Vagina (tissue), 2 donors: ENCODE measurements around the gene ZNF765. TPM values are rescaled to one million over a fixed set of nuclear protein-coding genes. Genes with fewer than 3 reads are reported as not detected.
A peak's percentile ranks its signal among the peaks of the same experiment; 100 is the strongest.
"Not testable (repeated sequence)": the region's sequence is repeated elsewhere in the genome, so short reads cannot be mapped to it uniquely, and the experiment has no call there.

Experiments
- DNase-seq, 2 donors: peaks; one replicate each; pipeline ENCODE4 v3.0.0-alpha.2; 2017; ENCODE audit errors: extremely low spot score in 2 of 2
- H3K27ac ChIP-seq: fragments of 200-600 bp; sonication (generic); one replicate; pipeline ENCODE4 v1.5.1; 2019
- H3K27me3 ChIP-seq: fragments of 200-600 bp; sonication (generic); one replicate; pipeline ENCODE4 v1.5.1; 2019
- H3K36me3 ChIP-seq, 2 donors: fragments of 200-600 bp; sonication (generic); one replicate each; pipeline ENCODE4 v1.5.1; 2017 to 2019
- H3K4me1 ChIP-seq: fragments of 200-600 bp; sonication (generic); one replicate; pipeline ENCODE4 v1.5.1; 2019
- H3K4me3 ChIP-seq, 2 donors: fragments of 200-600 bp; sonication (generic); 1 replicate in 1 of 2; 2 replicates in 1 of 2; pipeline ENCODE4 v1.5.1; 2016 to 2019
- H3K9me3 ChIP-seq: fragments of 200-600 bp; sonication (generic); one replicate; pipeline ENCODE4 v1.5.1; 2019
- POLR2A ChIP-seq, 2 donors: fragments of 450-650 bp; IDR thresholded peaks; one replicate each; pipeline ENCODE4 v1.6.1; 2017; ENCODE audit warnings: antibody characterized with exemption in 2 of 2, mild to moderate bottlenecking in 2 of 2, moderate library complexity in 2 of 2
- POLR2AphosphoS5 ChIP-seq, 2 donors: sonication (generic); formaldehyde crosslinking; IDR thresholded peaks; one replicate each; pipeline ENCODE4 v1.9.0; 2017; ENCODE audit warnings: antibody characterized with exemption in 2 of 2, mild to moderate bottlenecking in 2 of 2, low read depth in 1 of 2; ENCODE audit not compliant: insufficient read depth in 1 of 2
- intact Hi-C: fragments of 100-400 bp; cut with DNase I; formaldehyde crosslinking; loops from one replicate; pipeline ENCODE4 v1.15.1; 2023
- total RNA-seq: library from RNA; depleted of rRNA; stranded (reverse); fragments of >200 nt; gene quantifications from one replicate; pipeline ENCODE4 v1.2.3, GENCODE V29; 2016
- TF ChIP-seq, protein P1 (sequence below), 3 experiments: fragments of 450-650 bp in 2 of 3; fragments of 200-600 bp in 1 of 3; sonication (generic) in 1 of 3; IDR thresholded peaks; one replicate each; pipeline ENCODE4 v1.5.1; 2017 to 2019; ENCODE audit warnings: antibody characterized with exemption in 3 of 3, mild to moderate bottlenecking in 2 of 3, moderate library complexity in 2 of 3

The ZNF765 gene
- total RNA-seq, result 10.6 TPM

DNA sequence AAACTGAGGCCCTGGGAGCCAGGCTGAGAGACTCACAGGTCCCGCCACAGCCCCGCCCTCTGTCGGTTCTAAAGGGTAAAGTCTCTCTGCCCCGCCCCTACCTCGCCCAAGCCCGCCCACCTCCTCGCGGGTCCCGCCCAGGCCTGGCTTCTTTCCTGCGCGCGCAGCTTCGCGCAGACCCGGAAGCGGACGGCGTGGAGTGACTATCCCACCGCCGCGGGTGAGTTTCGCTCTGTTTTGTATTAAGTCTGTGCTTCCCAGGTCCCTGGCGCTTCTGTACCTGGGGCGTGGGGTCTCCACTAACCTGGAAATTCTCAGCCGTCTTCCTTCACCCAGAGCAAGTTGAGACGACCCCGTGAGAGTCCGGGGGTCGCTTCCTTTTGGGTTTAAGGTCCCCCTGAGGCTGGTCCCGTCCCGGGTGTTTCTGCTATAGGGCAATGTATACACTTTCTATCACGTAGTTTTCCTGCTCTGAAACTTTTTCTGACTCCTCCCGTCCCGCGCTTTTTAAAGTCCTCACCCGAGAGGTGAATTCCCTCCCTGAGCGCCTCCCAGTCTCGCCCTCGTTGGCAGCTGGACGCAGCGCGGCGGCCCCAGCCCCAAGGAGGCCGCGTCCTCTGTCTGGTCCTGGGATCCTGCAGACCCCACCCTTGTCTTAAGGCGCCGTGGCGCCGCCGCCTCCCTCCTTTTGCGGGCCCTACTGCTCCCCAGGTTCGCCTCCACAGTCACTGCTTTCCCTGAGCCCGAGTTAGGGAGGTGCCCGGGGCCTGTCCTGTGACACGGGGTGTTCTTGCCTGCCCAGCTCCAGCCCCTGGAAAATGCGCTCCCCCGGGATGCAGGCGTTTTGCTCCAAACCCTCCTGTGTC lies at the start of gene ZNF765:
TSS of gene ZNF765 (plus strand) at position 176 of the 866 bp plus-strand sequence. CDS start 2,867 bp downstream, outside the sequence.
- H3K27me3 ChIP-seq, result no peaks in the 10 kb centered on the region
- peak within 1 kb of the TSS; percentile 81 for H3K27ac ChIP-seq
- no peaks in the 10 kb centered on the region for H3K9me3 ChIP-seq
- H3K36me3 ChIP-seq, result peaks cover 0 to 21% of the 10 kb centered on the region in 2 donors
- intact Hi-C loops, result no loop called here
- peak in 1 of 2 donors; percentile 76 for TF ChIP-seq POLR2A (IDR thresholded peaks at IDR 0.05)
- TF ChIP-seq, protein P1, sequence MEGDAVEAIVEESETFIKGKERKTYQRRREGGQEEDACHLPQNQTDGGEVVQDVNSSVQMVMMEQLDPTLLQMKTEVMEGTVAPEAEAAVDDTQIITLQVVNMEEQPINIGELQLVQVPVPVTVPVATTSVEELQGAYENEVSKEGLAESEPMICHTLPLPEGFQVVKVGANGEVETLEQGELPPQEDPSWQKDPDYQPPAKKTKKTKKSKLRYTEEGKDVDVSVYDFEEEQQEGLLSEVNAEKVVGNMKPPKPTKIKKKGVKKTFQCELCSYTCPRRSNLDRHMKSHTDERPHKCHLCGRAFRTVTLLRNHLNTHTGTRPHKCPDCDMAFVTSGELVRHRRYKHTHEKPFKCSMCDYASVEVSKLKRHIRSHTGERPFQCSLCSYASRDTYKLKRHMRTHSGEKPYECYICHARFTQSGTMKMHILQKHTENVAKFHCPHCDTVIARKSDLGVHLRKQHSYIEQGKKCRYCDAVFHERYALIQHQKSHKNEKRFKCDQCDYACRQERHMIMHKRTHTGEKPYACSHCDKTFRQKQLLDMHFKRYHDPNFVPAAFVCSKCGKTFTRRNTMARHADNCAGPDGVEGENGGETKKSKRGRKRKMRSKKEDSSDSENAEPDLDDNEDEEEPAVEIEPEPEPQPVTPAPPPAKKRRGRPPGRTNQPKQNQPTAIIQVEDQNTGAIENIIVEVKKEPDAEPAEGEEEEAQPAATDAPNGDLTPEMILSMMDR (IDR thresholded peaks at IDR 0.05), result peak in 2 of 3 experiments; percentile 27 to 40
- TF ChIP-seq POLR2AphosphoS5 (IDR thresholded peaks at IDR 0.05; ENCODE audit: insufficient read depth in 1 of 2, low read depth in 1 of 2), result peak; percentile 88 to 92
- peak within 1 kb of the TSS; percentile 46 to 86 for H3K4me3 ChIP-seq
- peaks cover 21% of the 10 kb centered on the region for H3K4me1 ChIP-seq
- peak; percentile 94 to 98 for DNase-seq

DNA sequence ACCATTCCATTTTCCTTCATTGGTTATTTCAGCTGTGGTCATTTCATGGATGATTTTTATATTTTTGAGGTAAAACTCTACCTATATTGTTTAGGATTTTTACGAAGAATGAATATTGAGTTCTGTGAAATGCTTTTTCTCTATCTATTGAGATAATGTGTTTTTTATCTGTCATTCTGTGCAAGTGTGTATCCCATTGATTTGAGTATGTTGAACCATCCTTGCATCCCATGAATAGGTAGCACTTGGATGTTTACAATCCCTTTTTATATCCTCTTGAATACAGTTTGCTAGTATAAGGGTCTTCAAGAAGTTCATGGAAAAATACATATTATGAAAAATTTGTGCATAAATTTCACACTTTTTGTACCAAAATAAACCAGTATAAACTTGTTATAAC lies 39.2 kb upstream of the ZNF765 start:
- Histone ChIP-seq H3K9me3 (peaks cover 64% of the 10 kb centered on the region), H3K4me3 (no peak overlapping the region), H3K27me3 (no peaks in the 10 kb centered on the region), H3K4me1 (no peaks in the 10 kb centered on the region), H3K27ac (no peak overlapping the region), H3K36me3 (peaks cover 8 to 24% of the 10 kb centered on the region in 2 donors)
- DNase-seq, result no peak
- no peak for TF ChIP-seq POLR2AphosphoS5 (IDR thresholded peaks at IDR 0.05; ENCODE audit: insufficient read depth in 1 of 2, low read depth in 1 of 2)
- no peak for TF ChIP-seq POLR2A (IDR thresholded peaks at IDR 0.05)
- TF ChIP-seq, protein P1 (IDR thresholded peaks at IDR 0.05), result no peak
- intact Hi-C loops, result loop anchor here (10.0 kb wide), 1 partner anchor 161 kb away; the partner anchor contains the start of gene ZNF665

DNA sequence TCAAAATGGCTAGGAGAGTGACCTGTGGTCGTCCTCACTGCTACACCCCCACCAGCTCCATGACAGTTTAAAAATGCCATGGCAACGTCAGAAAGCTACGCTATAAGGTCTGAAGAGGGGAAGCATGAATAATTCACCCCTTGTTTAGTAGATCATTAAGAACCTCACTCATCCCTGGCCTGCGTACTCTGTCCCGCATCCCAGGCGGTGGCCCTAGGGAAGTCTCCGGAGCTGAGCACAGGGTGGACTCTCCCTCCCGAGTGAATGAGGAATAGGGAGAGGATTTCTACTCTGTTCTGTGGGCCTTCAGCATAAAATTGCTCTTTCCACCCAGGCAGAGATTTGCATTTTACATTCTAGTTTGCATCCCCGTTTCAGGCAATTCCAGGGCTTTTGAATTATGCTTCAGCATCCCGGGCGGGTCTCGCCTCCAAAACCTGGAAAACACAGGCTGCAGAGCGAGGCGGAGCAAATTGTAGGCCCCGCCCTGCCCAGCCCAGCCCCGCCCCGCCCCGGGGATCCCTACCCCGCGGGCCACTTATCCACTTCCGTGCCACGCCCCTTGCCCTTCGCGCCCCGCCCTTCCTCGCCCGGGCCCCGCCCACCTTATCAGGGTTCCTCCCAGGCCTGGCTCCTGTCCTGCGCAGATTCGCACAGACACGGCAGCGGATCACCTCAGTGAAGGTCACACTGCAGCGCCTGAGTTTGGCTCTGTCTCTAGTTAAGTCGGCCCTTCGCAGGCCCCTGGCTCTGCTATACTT lies 36.9 kb upstream of the ZNF765 start:
- peaks cover 44% of the 10 kb centered on the region for H3K9me3 ChIP-seq
- H3K4me1 ChIP-seq, result no peaks in the 10 kb centered on the region
- H3K36me3 ChIP-seq, result peaks cover 0 to 2% of the 10 kb centered on the region in 2 donors
- H3K4me3 ChIP-seq, result no peak overlapping the region
- no peak for DNase-seq
- intact Hi-C loops, result loop anchor here (10.0 kb wide), 1 partner anchor 163 kb away; the partner anchor contains the start of gene ZNF665
- no peak overlapping the region for H3K27ac ChIP-seq
- no peaks in the 10 kb centered on the region for H3K27me3 ChIP-seq
- TF ChIP-seq POLR2AphosphoS5 (IDR thresholded peaks at IDR 0.05; ENCODE audit: insufficient read depth in 1 of 2, low read depth in 1 of 2), result no peak
- no peak for TF ChIP-seq POLR2A (IDR thresholded peaks at IDR 0.05)

DNA sequence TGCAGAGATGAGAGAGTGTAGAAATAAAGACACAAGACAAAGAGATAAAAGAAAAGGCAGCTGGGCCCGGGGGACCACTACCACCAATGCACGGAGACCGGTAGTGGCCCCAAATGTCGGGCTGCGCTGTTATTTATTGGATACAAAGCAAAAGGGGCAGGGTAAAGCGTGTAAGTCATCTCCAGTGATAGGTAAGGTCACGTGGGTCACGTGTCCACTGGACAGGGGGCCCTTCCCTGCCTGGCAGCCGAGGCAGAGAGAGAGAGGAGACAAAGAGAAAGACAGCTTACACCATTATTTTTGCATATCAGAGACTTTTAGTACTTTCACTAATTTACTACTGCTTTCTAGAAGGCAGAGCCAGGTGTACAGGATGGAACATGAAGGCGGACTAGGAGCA lies 34.9 kb upstream of the ZNF765 start:
- H3K4me3 ChIP-seq, DNase-seq, H3K4me1 ChIP-seq, H3K36me3 ChIP-seq, H3K27ac ChIP-seq, H3K27me3 ChIP-seq, intact Hi-C loops: not testable (repeated sequence)
- H3K9me3 ChIP-seq, result peaks cover 24% of the 10 kb centered on the region

DNA sequence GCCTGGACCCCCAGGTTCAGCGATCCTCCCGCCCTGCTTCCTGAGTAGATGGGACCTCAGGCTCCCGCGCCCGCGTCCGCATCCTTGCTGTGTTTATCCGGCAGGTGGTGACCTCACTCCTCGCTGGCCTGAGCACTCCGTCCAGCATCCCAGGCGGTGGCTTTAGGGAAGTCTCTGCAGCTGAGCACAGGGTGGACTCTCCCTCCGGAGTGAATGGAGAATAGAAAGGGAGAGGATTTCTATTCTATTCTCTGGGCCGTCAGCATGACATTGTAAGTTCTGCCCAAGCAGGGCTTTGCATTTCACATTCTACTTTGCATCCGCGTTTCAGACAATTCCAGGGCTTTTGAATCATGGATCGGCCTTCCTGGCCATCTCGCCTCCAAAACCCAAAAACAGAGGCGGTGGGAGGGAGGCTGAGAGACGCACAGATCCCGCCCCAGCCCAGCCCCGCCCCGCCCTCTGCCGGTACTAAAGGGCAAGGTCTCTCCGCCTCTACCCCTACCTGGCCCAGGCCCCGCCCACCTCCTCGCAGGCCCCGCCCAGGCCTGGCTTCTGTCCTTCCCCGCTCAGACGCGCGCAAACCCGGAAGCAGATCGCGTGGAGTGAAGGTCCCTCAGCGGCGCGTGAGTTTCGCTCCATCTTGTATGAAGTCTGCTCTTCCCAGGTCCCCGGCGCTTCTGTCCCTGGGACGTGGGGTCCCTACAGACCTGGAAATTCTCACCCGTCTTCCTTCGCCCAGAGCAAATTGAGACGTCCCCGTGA lies 29.6 kb upstream of the ZNF765 start, which contains the start of gene ZNF525:
TSS of gene ZNF525 (plus strand) at position 572 of the 765 bp plus-strand sequence. CDS start 6,577 bp downstream, outside the sequence.
- H3K4me3 ChIP-seq, result peak within 1 kb of the TSS; percentile 54 to 65
- intact Hi-C loops, result no loop called here
- H3K36me3 ChIP-seq, result no peaks in the 10 kb centered on the region
- TF ChIP-seq POLR2A (IDR thresholded peaks at IDR 0.05), result no peak
- peak; percentile 75 to 84 for TF ChIP-seq POLR2AphosphoS5 (IDR thresholded peaks at IDR 0.05; ENCODE audit: insufficient read depth in 1 of 2, low read depth in 1 of 2)
- TF ChIP-seq, protein P1 (IDR thresholded peaks at IDR 0.05), result no peak
- no peaks in the 10 kb centered on the region for H3K27me3 ChIP-seq
- peak in 1 of 2 donors; percentile 88 for DNase-seq
- H3K27ac ChIP-seq, result peak within 1 kb of the TSS; percentile 69
- H3K9me3 ChIP-seq, result no peaks in the 10 kb centered on the region
- peaks cover 6% of the 10 kb centered on the region for H3K4me1 ChIP-seq
